ENCODE data around the gene USP12.
A peak's percentile ranks its signal among the peaks of the same experiment; 100 is the strongest.

Gene USP12

GRCh38 chr13:27132538-27132937 lies 39.1 kb downstream of the USP12 start:
- no peak for TF ChIP-seq CTCF (IDR thresholded peaks at IDR 0.05; ENCODE audit: control insufficient read depth, insufficient read depth, low read depth, low read length, missing control alignments)
- DNase-seq (ENCODE audit: low read depth) = no peak
- H3K4me3 ChIP-seq (ENCODE audit: control insufficient read depth, low read depth, low read length) = no peak overlapping the region

- no peak for TF ChIP-seq CTCF (IDR thresholded peaks at IDR 0.05; ENCODE audit: control insufficient read depth, insufficient read depth, low read depth, low read length, missing control alignments)
- DNase-seq (ENCODE audit: low read depth) = no peak
- H3K4me3 ChIP-seq (ENCODE audit: control insufficient read depth, low read depth, low read length) = no peak overlapping the region
These were observed 39.7 kb downstream of the USP12 start for GRCh38 chr13:27131906-27132305.

GRCh38 chr13:27130979-27131623 lies 40.5 kb downstream of the USP12 start:
- no peak overlapping the region for H3K4me3 ChIP-seq (ENCODE audit: control insufficient read depth, low read depth, low read length)
- TF ChIP-seq CTCF (IDR thresholded peaks at IDR 0.05; ENCODE audit: control insufficient read depth, insufficient read depth, low read depth, low read length, missing control alignments) = no peak
- no peak for DNase-seq (ENCODE audit: low read depth)

- peak; percentile 10 for DNase-seq (ENCODE audit: low read depth)
- TF ChIP-seq CTCF (IDR thresholded peaks at IDR 0.05; ENCODE audit: control insufficient read depth, insufficient read depth, low read depth, low read length, missing control alignments) = no peak
- no peak overlapping the region for H3K4me3 ChIP-seq (ENCODE audit: control insufficient read depth, low read depth, low read length)
These were observed 41.2 kb downstream of the USP12 start for GRCh38 chr13:27130223-27130978.

- TF ChIP-seq CTCF (IDR thresholded peaks at IDR 0.05; ENCODE audit: control insufficient read depth, insufficient read depth, low read depth, low read length, missing control alignments) = no peak
- H3K4me3 ChIP-seq (ENCODE audit: control insufficient read depth, low read depth, low read length) = no peak overlapping the region
- DNase-seq (ENCODE audit: low read depth) = peak; percentile 11
These were observed 42.6 kb downstream of the USP12 start for GRCh38 chr13:27128825-27129627.

GRCh38 chr13:27126859-27127258 lies 44.8 kb downstream of the USP12 start:
- no peak overlapping the region for H3K4me3 ChIP-seq (ENCODE audit: control insufficient read depth, low read depth, low read length)
- DNase-seq (ENCODE audit: low read depth) = no peak

More at GRCh38 chr13:27126859-27127258, 44.8 kb downstream of the USP12 start:
- no peak for TF ChIP-seq CTCF (IDR thresholded peaks at IDR 0.05; ENCODE audit: control insufficient read depth, insufficient read depth, low read depth, low read length, missing control alignments)
